Endodermal cell (in vitro differentiated cells): ENCODE results near the gene ACTR10. TPM values are rescaled to one million over a fixed set of nuclear protein-coding genes. Genes with fewer than 3 reads are reported as not detected.

ENCODE experiments used
- DNase-seq: peaks from one replicate; pipeline ENCODE4 v3.0.0-alpha.2; 2017
- H3K27ac ChIP-seq: 2 replicates; pipeline ENCODE4 v1.5.1; 2013; ENCODE audit warnings: mild to moderate bottlenecking, low read depth, low read length, moderate library complexity
- H3K27me3 ChIP-seq: 2 replicates; pipeline ENCODE4 v1.6.1; 2013; ENCODE audit warnings: mild to moderate bottlenecking, low read length, moderate library complexity; ENCODE audit not compliant: insufficient read depth, control insufficient read depth, poor library complexity, severe bottlenecking
- H3K36me3 ChIP-seq: 2 replicates; pipeline ENCODE4 v1.7.0; 2013; ENCODE audit warnings: mild to moderate bottlenecking, low read length, moderate library complexity; ENCODE audit not compliant: control insufficient read depth, insufficient read depth
- H3K4me1 ChIP-seq: one replicate; pipeline ENCODE4 v1.7.0; 2013; ENCODE audit warnings: low read length; ENCODE audit not compliant: control insufficient read depth, insufficient read depth
- H3K4me3 ChIP-seq: 2 replicates; pipeline ENCODE4 v1.5.1; 2013; ENCODE audit warnings: mild to moderate bottlenecking, low read length, moderate library complexity
- H3K9ac ChIP-seq: 2 replicates; pipeline ENCODE4 v1.6.1; 2013; ENCODE audit warnings: mild to moderate bottlenecking, low read length, moderate library complexity; ENCODE audit not compliant: poor library complexity, severe bottlenecking; ENCODE audit errors: extremely low read depth
- H3K9me3 ChIP-seq: 2 replicates; pipeline ENCODE4 v1.6.1; 2013; ENCODE audit warnings: mild to moderate bottlenecking, low read length, moderate library complexity; ENCODE audit not compliant: control insufficient read depth
- H3K27ac Mint-ChIP-seq: 2 replicates; pipeline ENCODE4 v1.8.0; 2020; ENCODE audit warnings: mixed read lengths
- H3K27me3 Mint-ChIP-seq: 2 replicates; pipeline ENCODE4 v1.8.0; 2021; ENCODE audit warnings: mild to moderate bottlenecking, mixed read lengths; ENCODE audit not compliant: insufficient read depth
- H3K36me3 Mint-ChIP-seq: 2 replicates; pipeline ENCODE4 v1.8.0; 2020; ENCODE audit warnings: low read depth, mixed read lengths
- H3K4me1 Mint-ChIP-seq: 2 replicates; pipeline ENCODE4 v1.8.0; 2020; ENCODE audit warnings: mixed read lengths
- H3K4me3 Mint-ChIP-seq: 2 replicates; pipeline ENCODE4 v1.8.0; 2020; ENCODE audit warnings: mild to moderate bottlenecking, moderate library complexity, mixed read lengths
- H3K9me3 Mint-ChIP-seq: 2 replicates; pipeline ENCODE4 v1.8.0; 2020; ENCODE audit warnings: mild to moderate bottlenecking, mixed read lengths
- WGBS, 2 experiments: methylation state at CpG; one replicate each; pipeline versions ENCODE4 v1.1.5 to v1.1.7; 2013; ENCODE audit warnings: missing lambda C conversion rate in 2 of 2, mixed read lengths in 1 of 2; ENCODE audit not compliant: insufficient coverage in 1 of 2, insufficient read length in 1 of 2; 5-methylcytosine and 5-hydroxymethylcytosine counted together
- total RNA-seq, 2 donors: library from RNA; stranded (reverse); fragmentation: NEBNext Ultra II Directional in 1 of 2; extraction: Animal tissue kit (Norgen Biotek cat#: 25700) in 1 of 2; gene quantifications; 2 replicates in 1 of 2; 3 replicates in 1 of 2; pipeline ENCODE4 v1.2.1, GENCODE V29; 2021
- TF ChIP-seq, protein P1 (sequence below): fragments of 200-600 bp; sonication (generic); conservative IDR thresholded peaks from 2 replicates; pipeline ENCODE4 v1.5.0; 2021; ENCODE audit warnings: antibody characterized with exemption, mild to moderate bottlenecking

ACTR10 gene
- total RNA-seq, 2 donors from 2014 or later = 53.2 to 53.8 TPM

DNA sequence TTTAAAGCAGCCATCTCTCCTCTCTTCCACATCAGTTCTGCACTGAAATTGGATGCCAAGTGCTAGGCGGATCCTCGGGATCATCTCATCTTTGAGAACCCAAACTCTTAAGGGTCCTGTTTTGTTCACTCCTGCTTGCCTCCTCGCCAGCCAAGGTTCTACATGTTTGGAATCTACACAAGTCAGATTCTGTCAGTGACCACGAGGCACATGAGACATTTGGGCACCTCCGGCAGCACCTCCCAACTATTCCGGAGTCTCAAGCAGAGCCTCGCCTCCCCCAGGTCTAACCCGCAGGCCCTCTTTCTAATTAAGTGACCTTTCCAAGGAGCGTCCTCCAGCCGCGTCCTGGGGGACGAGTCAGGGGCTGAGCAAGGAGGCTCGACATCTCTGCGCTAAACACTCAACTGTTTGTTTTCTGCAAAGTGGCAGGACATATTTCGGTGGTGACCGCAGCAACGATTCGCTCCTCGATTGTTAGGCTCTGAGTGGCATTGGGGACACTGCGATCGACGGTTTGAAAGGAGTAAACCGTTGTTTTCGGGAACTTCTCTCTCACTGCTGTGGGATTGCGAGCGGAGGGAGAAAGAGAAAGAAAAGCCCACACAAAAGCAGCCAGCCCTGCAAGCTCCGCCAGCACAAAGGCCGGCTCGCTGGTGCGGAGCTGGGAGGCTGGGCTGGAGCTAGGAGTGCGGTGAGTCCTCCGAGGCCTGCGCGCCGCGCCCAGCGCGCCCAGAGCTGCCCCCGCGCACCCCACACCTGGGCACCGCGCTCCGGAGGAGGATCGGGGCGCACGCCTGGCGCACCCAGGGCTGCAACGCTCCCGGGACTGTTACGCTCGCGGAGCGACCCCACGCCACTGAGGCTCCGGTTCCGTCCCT is 48.6 kb upstream of the ACTR10 start:
- Mint-ChIP-seq H3K27ac (peak overlapping the region; percentile 83), H3K27me3 (peaks cover 21% of the 10 kb centered on the region), H3K9me3 (no peaks in the 10 kb centered on the region), H3K36me3 (no peaks in the 10 kb centered on the region), H3K4me3 (peak overlapping the region; percentile 79), H3K4me1 (peaks cover 40% of the 10 kb centered on the region)
- no peak for DNase-seq
- Histone ChIP-seq H3K36me3 (no peaks in the 10 kb centered on the region), H3K9ac (peak overlapping the region; percentile 45), H3K9me3 (no peaks in the 10 kb centered on the region), H3K27ac (peak overlapping the region; percentile 81), H3K27me3 (peaks cover 19% of the 10 kb centered on the region), H3K4me3 (peak overlapping the region; percentile 85), H3K4me1 (peaks cover 4% of the 10 kb centered on the region)
- WGBS, 2 experiments = 3% methylated on average over 22 to 56 of the region's 56 CpGs
- TF ChIP-seq, protein P1, sequence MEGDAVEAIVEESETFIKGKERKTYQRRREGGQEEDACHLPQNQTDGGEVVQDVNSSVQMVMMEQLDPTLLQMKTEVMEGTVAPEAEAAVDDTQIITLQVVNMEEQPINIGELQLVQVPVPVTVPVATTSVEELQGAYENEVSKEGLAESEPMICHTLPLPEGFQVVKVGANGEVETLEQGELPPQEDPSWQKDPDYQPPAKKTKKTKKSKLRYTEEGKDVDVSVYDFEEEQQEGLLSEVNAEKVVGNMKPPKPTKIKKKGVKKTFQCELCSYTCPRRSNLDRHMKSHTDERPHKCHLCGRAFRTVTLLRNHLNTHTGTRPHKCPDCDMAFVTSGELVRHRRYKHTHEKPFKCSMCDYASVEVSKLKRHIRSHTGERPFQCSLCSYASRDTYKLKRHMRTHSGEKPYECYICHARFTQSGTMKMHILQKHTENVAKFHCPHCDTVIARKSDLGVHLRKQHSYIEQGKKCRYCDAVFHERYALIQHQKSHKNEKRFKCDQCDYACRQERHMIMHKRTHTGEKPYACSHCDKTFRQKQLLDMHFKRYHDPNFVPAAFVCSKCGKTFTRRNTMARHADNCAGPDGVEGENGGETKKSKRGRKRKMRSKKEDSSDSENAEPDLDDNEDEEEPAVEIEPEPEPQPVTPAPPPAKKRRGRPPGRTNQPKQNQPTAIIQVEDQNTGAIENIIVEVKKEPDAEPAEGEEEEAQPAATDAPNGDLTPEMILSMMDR = no peak

DNA sequence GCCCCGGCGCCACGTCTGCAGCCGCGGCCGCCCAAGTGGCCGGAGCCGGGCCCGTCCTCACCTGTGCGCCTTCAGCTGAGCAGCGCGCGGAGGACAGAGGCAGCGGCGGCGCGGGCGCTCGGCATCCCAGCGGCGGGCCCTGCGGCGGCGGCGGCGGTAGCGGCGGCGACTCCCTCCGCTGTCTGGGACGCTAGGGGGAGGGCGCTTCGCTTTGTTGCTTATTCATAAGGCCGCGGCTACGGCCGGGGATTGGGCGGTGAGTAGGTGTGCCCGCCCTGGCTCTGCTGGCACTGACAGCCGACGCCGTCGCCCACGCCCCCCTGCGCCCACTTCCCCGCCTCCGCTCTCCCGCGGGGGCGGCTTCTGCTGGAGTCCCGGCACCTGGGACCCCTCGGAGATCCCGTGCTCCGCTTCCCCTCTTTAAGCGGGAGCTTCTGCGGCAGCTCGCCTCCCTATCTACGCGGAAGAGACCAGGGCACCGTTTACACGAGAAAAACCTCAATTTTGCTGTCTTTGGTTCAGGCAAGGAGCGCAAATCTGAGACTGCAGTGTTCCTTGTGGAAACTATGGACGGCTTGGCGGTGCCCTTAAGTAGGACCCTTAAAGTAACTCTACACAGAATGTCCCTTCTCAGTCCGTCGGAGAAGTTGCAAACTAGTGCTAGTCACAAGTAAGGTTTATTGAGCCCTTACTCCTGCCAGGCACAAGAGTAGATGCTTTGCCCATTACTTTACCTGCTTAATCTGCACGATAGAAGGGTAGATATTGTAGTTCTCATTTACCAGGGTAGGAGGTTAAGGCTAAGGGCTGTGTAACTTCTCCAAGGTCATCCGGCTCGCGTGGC is 47.7 kb upstream of the ACTR10 start, which contains the start of gene ARMH4:
Gene ARMH4, minus strand, starts transcription at position 200 of the 844 bp plus-strand sequence. CDS start 12,855 bp downstream, outside the sequence.
- peaks cover 35% of the 10 kb centered on the region for H3K4me1 Mint-ChIP-seq
- Histone ChIP-seq H3K4me3 (peak within 1 kb of the TSS; percentile 85), H3K27ac (peak within 1 kb of the TSS; percentile 81), H3K9ac (peak within 1 kb of the TSS; percentile 45), H3K4me1 (peaks cover 4% of the 10 kb centered on the region), H3K27me3 (peaks cover 19% of the 10 kb centered on the region), H3K36me3 (no peaks in the 10 kb centered on the region), H3K9me3 (no peaks in the 10 kb centered on the region)
- peak within 1 kb of the TSS; percentile 79 for H3K4me3 Mint-ChIP-seq
- 1 to 2% methylated on average over 42 to 70 of the region's 70 CpGs for WGBS, 2 experiments
- H3K27ac Mint-ChIP-seq = peak within 1 kb of the TSS; percentile 91
- peak; percentile 96 for DNase-seq
- H3K27me3 Mint-ChIP-seq = peaks cover 21% of the 10 kb centered on the region
- no peaks in the 10 kb centered on the region for H3K36me3 Mint-ChIP-seq
- TF ChIP-seq, protein P1 = peak; percentile 48
- H3K9me3 Mint-ChIP-seq = no peaks in the 10 kb centered on the region

DNA sequence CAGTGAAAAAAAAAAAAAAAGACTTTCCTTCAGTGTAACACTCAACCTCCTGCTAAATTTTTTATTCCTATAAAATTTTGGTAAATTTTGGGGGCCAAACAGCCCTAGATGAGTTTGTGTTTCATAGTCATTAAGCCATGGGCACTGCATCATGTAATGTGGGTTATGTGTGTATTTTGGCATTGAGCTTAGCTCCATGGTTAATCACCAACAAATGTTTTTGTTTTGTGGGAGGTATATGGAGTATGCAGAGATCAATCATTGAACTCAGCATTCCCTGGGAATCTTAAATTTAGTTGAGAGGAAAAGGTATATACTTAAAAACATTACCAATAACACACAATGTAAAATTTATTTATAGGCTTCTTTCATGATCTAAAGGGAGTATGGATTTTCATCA is 39.4 kb upstream of the ACTR10 start:
- TF ChIP-seq, protein P1 = no peak
- Mint-ChIP-seq H3K36me3 (no peaks in the 10 kb centered on the region), H3K4me1 (no peaks in the 10 kb centered on the region), H3K27me3 (no peaks in the 10 kb centered on the region), H3K4me3 (no peak overlapping the region), H3K9me3 (no peaks in the 10 kb centered on the region), H3K27ac (no peak overlapping the region)
- no peak for DNase-seq
- H3K9ac ChIP-seq = no peak overlapping the region
- no peaks in the 10 kb centered on the region for H3K4me1 ChIP-seq
- H3K27ac ChIP-seq = no peak overlapping the region
- no peaks in the 10 kb centered on the region for H3K36me3 ChIP-seq
- no peaks in the 10 kb centered on the region for H3K27me3 ChIP-seq
- H3K9me3 ChIP-seq = no peaks in the 10 kb centered on the region
- H3K4me3 ChIP-seq = no peak overlapping the region
